NB4 (cell line): ENCODE data around the gene SSC5D.

Experiments used
- DNase-seq: peaks from one replicate; pipeline ENCODE4 v3.0.0; 2010; ENCODE audit warnings: low read depth
- H3K4me3 ChIP-seq: one replicate; pipeline ENCODE4 v1.5.1; 2011; ENCODE audit warnings: mild to moderate bottlenecking, low read depth, low read length, moderate library complexity
- CTCF ChIP-seq: IDR thresholded peaks from one replicate; pipeline ENCODE4 v1.5.1; 2012; ENCODE audit warnings: low read depth, low read length
- MAX ChIP-seq: IDR thresholded peaks from 2 replicates; pipeline ENCODE4 v1.6.1; 2011; ENCODE audit warnings: low read depth, low read length
- MYC ChIP-seq: IDR thresholded peaks from 2 replicates; pipeline ENCODE4 v1.6.1; 2011; ENCODE audit warnings: low read depth, low read length
- POLR2A ChIP-seq: IDR thresholded peaks from 2 replicates; pipeline ENCODE4 v1.6.1; 2011; ENCODE audit warnings: mild to moderate bottlenecking; ENCODE audit not compliant: insufficient read length; ENCODE audit errors: extremely low read depth

Gene SSC5D

GRCh38 chr19:55504981-55505380 is 16.7 kb downstream of the SSC5D start:
- TF ChIP-seq POLR2A (no peak), CTCF (no peak), MYC (no peak)
- no peak overlapping the region for H3K4me3 ChIP-seq
- no peak for DNase-seq

- no peak for TF ChIP-seq POLR2A
- no peak for TF ChIP-seq MYC
- TF ChIP-seq MAX = no peak
- TF ChIP-seq CTCF = no peak
- DNase-seq = no peak
- H3K4me3 ChIP-seq = no peak overlapping the region
Measured at GRCh38 chr19:55508120-55508519, 19.9 kb downstream of the SSC5D start.

GRCh38 chr19:55516878-55517620 is 28.8 kb downstream of the SSC5D start:
- TF ChIP-seq MYC (no peak), CTCF (peak; percentile 49), MAX (peak; percentile 50), POLR2A (no peak)
- peak; percentile 83 for DNase-seq
- no peak overlapping the region for H3K4me3 ChIP-seq

- DNase-seq = no peak
- TF ChIP-seq POLR2A (no peak), MAX (no peak), MYC (no peak), CTCF (no peak)
- no peak overlapping the region for H3K4me3 ChIP-seq
Measured at GRCh38 chr19:55519451-55520311, 31.4 kb downstream of the SSC5D start.

GRCh38 chr19:55520691-55521292 is 32.6 kb downstream of the SSC5D start:
- no peak for TF ChIP-seq MYC
- no peak for TF ChIP-seq CTCF
- TF ChIP-seq MAX = no peak
- DNase-seq = no peak
- H3K4me3 ChIP-seq = no peak overlapping the region
